NCI-H187 treated with DMSO at 0.1 percent for 48 hours (cell line): Measurements from ENCODE around the gene MAMDC4.
"Not testable (repeated sequence)": the region's sequence is repeated elsewhere in the genome, so short reads cannot be mapped to it uniquely, and the experiment has no call there.

Experiments used
- DNase-seq: peaks from one replicate; lab custom pipeline; 2025; lab: John Stamatoyannopoulos, UW

MAMDC4 gene

GRCh38 chr9:136839229-136840139 is 12.7 kb upstream of the MAMDC4 start:
- DNase-seq = no peak

- DNase-seq = no peak
These were observed 11.8 kb upstream of the MAMDC4 start for GRCh38 chr9:136840140-136840876.

- no peak for DNase-seq
These were observed 11.1 kb upstream of the MAMDC4 start for GRCh38 chr9:136840877-136841645.

GRCh38 chr9:136841646-136842379 is 10.3 kb upstream of the MAMDC4 start:
- DNase-seq = not testable (repeated sequence)

- DNase-seq = not testable (repeated sequence)
These were observed 9.7 kb upstream of the MAMDC4 start, which contains the start of gene AJM1 for GRCh38 chr9:136842380-136842948. TSS of gene AJM1 (plus strand) at chr9:136842478. CDS start at chr9:136844415, 1,937 bp downstream.

- DNase-seq = not testable (repeated sequence)
These were observed 8.9 kb upstream of the MAMDC4 start for GRCh38 chr9:136843159-136843800.

- not testable (repeated sequence) for DNase-seq
These were observed 8.1 kb upstream of the MAMDC4 start for GRCh38 chr9:136843801-136844740.

GRCh38 chr9:136844761-136845464 is 7.2 kb upstream of the MAMDC4 start:
- no peak for DNase-seq

GRCh38 chr9:136845465-136846260 is 6.5 kb upstream of the MAMDC4 start:
- no peak for DNase-seq

- no peak for DNase-seq
These were observed 5.6 kb upstream of the MAMDC4 start for GRCh38 chr9:136846376-136847087.

GRCh38 chr9:136847088-136847825 is 4.9 kb upstream of the MAMDC4 start:
- DNase-seq = no peak

- DNase-seq = no peak
These were observed 4.2 kb upstream of the MAMDC4 start for GRCh38 chr9:136847826-136848392.

GRCh38 chr9:136848393-136849037 is 3.6 kb upstream of the MAMDC4 start:
- no peak for DNase-seq

- peak; percentile 86 for DNase-seq
These were observed 2.8 kb upstream of the MAMDC4 start, which contains the start of gene PHPT1 for GRCh38 chr9:136849038-136849959. TSS of gene PHPT1 (plus strand) at chr9:136849409. CDS start at chr9:136849431, 22 bp downstream.
